ENCODE data around the gene MYOCOS.
"Not testable (repeated sequence)": the region's sequence is repeated elsewhere in the genome, so short reads cannot be mapped to it uniquely, and the experiment has no call there.

MYOCOS gene

GRCh38 chr1:171656206-171656605, 34.2 kb downstream of the MYOCOS start:
- not testable (repeated sequence) for DNase-seq (ENCODE audit: extremely low read depth in 1 of 2, low read depth in 1 of 2)

DNA sequence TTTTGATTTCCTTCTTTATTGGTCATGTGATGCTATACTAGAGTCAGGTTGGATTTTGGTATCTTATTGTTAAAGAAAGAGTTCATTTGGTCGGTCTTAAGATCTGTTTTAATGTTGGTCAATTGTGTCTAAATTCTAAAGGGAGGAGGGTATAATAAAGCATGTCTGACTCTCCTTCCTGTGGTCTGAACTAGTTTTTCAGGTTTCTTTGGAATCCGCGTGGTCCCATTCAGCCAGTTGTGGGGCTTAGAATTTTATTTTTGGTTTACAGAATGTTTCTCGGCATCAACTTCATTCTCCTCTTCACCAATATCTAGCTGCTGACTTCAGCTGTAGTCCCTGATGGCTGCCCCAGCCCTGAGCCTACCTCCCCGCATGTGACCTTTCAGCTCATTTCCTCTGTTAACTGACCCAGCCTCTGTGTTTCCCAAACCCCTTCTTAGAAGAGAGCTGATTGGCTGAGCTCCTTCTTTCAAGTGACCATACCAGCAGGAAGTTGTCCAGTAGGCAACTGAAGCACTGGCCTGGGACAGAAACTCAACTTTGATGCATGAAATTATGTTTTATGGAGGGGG, 39.1 kb downstream of the MYOCOS start:
- no peak for DNase-seq (ENCODE audit: extremely low read depth in 1 of 2, low read depth in 1 of 2)

GRCh38 chr1:171663036-171663853, 41.2 kb downstream of the MYOCOS start:
- no peak for DNase-seq (ENCODE audit: extremely low read depth in 1 of 2, low read depth in 1 of 2)

- DNase-seq (ENCODE audit: extremely low read depth in 1 of 2, low read depth in 1 of 2) = no peak
Measured at GRCh38 chr1:171663854-171664575, 42.0 kb downstream of the MYOCOS start.

- DNase-seq (ENCODE audit: extremely low read depth in 1 of 2, low read depth in 1 of 2) = no peak
Measured at GRCh38 chr1:171664976-171665375, 42.9 kb downstream of the MYOCOS start.

DNA sequence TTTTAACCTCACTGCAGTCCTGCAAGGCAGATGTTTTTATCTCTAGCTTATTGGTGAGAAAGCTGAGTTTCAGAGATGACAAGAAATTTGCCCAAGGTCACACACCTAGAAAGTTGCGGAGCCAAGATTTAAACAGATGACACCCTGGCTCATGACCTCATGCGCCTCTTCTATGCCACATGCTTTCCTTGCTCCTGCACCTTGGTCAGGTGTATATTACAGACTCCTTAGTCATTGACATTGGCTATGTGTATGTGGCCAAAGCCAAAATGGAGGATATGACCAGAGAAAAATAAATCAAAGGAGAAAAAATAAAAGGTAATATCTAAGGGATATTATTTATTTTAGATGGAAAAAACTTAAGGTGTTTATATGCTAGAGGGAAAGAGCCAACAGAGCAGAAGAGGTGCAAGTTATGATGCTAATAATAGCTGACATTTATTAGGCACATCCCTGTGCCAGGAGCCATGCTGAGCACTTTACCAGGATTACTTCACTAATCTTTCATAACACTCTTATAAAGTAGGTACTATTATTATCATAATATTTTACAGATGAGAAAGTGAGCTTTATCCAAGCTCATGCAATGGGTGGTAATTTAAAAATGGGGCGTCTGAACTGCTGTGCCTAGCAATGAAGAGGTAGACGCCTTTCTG, 44.2 kb downstream of the MYOCOS start:
- no peak for DNase-seq (ENCODE audit: extremely low read depth in 1 of 2, low read depth in 1 of 2)

DNA sequence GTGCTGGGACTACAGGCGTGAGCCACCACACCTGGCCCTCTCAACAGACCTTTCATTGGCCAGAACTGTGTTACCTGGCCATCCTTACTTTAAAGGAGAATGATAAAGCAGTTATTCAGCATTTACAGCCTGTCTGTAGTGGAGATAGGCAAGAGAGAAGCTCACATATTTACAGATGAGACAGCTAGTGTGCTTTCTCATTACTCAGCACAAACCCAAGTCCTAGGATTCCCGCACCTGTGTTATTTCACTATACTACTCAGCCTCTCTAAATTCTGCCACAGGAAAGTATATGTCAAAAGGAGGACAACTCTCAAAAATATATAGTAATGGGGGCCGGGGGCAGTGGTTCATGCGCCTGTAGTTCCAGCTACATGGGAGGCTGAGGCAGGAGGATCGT, 46.3 kb downstream of the MYOCOS start:
- no peak for DNase-seq (ENCODE audit: extremely low read depth in 1 of 2, low read depth in 1 of 2)

- no peak for DNase-seq (ENCODE audit: extremely low read depth in 1 of 2, low read depth in 1 of 2)
Measured at GRCh38 chr1:171670739-171671138, 48.7 kb downstream of the MYOCOS start.

GRCh38 chr1:171674431-171675405, 52.7 kb downstream of the MYOCOS start:
- DNase-seq (ENCODE audit: extremely low read depth in 1 of 2, low read depth in 1 of 2) = no peak
